Body of pancreas (tissue), 4 donors: Measurements from ENCODE around the gene MYO5A. TPM values are rescaled to one million over a fixed set of nuclear protein-coding genes. Genes with fewer than 3 reads are reported as not detected.
A peak's percentile ranks its signal among the peaks of the same experiment; 100 is the strongest.

Experiments used
- ATAC-seq: fragments of 150-250 bp; one replicate; pipeline ENCODE4 v1.9.1; 2016
- DNase-seq, 4 donors: peaks; one replicate each; pipeline ENCODE4 v3.0.0-alpha.2; 2019
- H3K27ac ChIP-seq, 4 donors: fragments of 200-600 bp; sonication (generic); 1 replicate in 3 of 4; 2 replicates in 1 of 4; pipeline versions ENCODE4 v1.5.1 to v1.6.1; 2016 to 2019; ENCODE audit warnings: mild to moderate bottlenecking in 1 of 4, mixed read lengths in 1 of 4, moderate library complexity in 1 of 4
- H3K27me3 ChIP-seq, 2 donors: fragments of 200-600 bp; sonication (generic); one replicate each; pipeline ENCODE4 v1.6.0; 2016; ENCODE audit warnings: mild to moderate bottlenecking in 1 of 2
- H3K36me3 ChIP-seq, 2 donors: fragments of 200-600 bp; sonication (generic); replicated peaks in 1 of 2; 2 replicates each; pipeline ENCODE4 v1.5.1; 2016; ENCODE audit warnings: low read depth in 2 of 2; ENCODE audit not compliant: insufficient read depth in 1 of 2
- H3K4me1 ChIP-seq: fragments of 200-600 bp; sonication (generic); one replicate; pipeline ENCODE4 v1.6.0; 2016
- H3K4me3 ChIP-seq, 2 donors: fragments of 200-600 bp; sonication (generic); 1 replicate in 1 of 2; 2 replicates in 1 of 2; pipeline ENCODE4 v1.5.1; 2016 to 2019
- H3K9me3 ChIP-seq, 3 donors: fragments of 200-600 bp; sonication (generic); 1 replicate in 2 of 3; 2 replicates in 1 of 3; pipeline ENCODE4 v1.5.1; 2016
- POLR2A ChIP-seq, 3 donors: fragments of 450-650 bp; IDR thresholded peaks; one replicate each; pipeline ENCODE4 v1.6.1; 2016; ENCODE audit warnings: antibody characterized with exemption in 3 of 3, mild to moderate bottlenecking in 2 of 3
- WGBS, 2 donors: methylation state at CpG; one replicate each; pipeline ENCODE4 v1.1.5; 2017; 5-methylcytosine and 5-hydroxymethylcytosine counted together
- intact Hi-C: fragments of 100-400 bp; cut with DNase I; formaldehyde crosslinking; loops from one replicate; pipeline ENCODE4 v1.15.1; 2023
- total RNA-seq, 2 donors: library from RNA; depleted of rRNA; stranded (reverse); fragments of >200 nt; gene quantifications; one replicate each; pipeline ENCODE4 v1.1.0, GENCODE V29; 2016
- TF ChIP-seq, protein P1 (sequence below), 7 experiments: fragments of 450-650 bp in 4 of 7; fragments of 200-600 bp in 3 of 7; sonication (generic) in 3 of 7; IDR thresholded peaks; one replicate each; pipeline ENCODE4 v1.5.1; 2016 to 2019; ENCODE audit warnings: antibody characterized with exemption in 7 of 7

MYO5A gene
- total RNA-seq, 2 donors from 2014 or later, result 8.2 to 11.9 TPM

DNA sequence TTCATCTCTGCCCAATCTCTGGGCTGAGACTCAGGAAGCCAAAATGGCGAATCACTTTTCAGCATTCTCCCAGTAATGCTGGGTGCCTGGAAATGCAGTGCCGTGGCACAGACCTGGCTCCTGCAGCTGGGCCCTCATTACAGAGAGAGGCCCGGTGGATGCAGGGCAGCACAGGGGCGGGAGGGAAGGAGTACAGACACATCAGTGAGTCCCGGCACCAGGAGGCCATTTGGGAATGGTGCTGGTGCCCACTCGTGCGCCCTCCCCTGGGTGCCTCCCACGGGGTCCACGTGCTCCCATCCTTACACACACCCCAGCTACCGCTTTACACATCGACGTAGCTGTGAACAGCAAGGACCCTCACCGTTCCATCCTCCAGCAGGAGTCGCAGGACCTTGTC lies 246.3 kb downstream of the MYO5A start:
- Histone ChIP-seq H3K27me3 (no peaks in the 10 kb centered on the region), H3K4me3 (no peak overlapping the region), H3K27ac (peak overlapping the region; percentile 23 to 64 (median 60)), H3K9me3 (no peaks in the 10 kb centered on the region), H3K36me3 (peaks cover 5 to 12% of the 10 kb centered on the region in 2 donors), H3K4me1 (peaks cover 59% of the 10 kb centered on the region)
- WGBS, 2 donors, result 66 to 75% methylated on average over 14 of the region's 14 CpGs
- intact Hi-C loops, result no loop called here
- no peak for TF ChIP-seq POLR2A (IDR thresholded peaks at IDR 0.05)
- TF ChIP-seq, protein P1, sequence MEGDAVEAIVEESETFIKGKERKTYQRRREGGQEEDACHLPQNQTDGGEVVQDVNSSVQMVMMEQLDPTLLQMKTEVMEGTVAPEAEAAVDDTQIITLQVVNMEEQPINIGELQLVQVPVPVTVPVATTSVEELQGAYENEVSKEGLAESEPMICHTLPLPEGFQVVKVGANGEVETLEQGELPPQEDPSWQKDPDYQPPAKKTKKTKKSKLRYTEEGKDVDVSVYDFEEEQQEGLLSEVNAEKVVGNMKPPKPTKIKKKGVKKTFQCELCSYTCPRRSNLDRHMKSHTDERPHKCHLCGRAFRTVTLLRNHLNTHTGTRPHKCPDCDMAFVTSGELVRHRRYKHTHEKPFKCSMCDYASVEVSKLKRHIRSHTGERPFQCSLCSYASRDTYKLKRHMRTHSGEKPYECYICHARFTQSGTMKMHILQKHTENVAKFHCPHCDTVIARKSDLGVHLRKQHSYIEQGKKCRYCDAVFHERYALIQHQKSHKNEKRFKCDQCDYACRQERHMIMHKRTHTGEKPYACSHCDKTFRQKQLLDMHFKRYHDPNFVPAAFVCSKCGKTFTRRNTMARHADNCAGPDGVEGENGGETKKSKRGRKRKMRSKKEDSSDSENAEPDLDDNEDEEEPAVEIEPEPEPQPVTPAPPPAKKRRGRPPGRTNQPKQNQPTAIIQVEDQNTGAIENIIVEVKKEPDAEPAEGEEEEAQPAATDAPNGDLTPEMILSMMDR (IDR thresholded peaks at IDR 0.05), result no peak
- DNase-seq (no peak), ATAC-seq (no peak)

DNA sequence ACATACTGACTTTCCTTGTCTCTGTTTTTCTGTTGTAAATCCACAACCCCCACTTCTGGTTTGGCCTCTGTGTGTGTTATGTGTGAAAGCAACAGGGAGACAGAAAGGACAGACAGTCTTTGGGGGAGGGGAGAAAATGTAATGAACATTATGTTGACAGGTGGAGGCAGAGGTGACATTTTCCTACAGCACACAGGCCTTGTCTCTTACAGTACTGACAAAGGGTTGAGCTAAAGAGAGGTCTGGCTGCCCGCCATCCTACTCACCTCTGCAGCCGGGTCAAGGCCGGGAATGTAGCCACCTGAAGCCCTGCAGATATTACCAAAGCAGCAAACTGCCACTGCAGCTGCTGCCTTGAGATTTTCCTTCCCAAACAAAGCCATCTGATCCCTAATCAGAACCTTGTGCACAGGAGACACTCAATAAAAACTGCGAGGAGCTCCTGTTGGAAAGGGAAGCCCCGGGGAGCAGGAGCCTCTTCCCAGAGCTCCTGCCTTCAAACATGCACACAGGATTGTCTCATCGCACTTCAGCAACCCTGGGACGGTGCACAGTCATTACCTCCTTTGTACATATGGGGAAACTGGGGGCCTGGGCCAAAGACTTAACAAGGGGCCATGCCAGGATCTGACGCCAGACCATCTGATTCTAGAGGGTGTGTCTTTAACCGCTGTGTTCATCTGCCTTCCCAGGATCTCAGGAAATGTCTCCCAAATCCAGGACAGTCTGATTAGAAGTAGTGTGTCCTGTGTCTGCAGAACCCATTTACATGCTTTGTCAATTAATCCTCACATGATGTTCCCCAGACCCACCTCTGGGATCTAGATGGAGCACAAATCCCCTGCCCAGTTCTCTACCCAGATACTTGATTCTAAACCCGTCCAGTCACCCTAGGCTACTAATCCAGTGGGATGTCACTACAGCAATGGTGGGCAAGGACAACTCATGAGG lies 247.3 kb downstream of the MYO5A start:
- Histone ChIP-seq H3K27ac (peak overlapping the region; percentile 23 to 64 (median 60)), H3K36me3 (peaks cover 13 to 18% of the 10 kb centered on the region in 2 donors), H3K27me3 (no peaks in the 10 kb centered on the region), H3K9me3 (no peaks in the 10 kb centered on the region), H3K4me3 (no peak overlapping the region), H3K4me1 (peaks cover 52% of the 10 kb centered on the region)
- TF ChIP-seq POLR2A (IDR thresholded peaks at IDR 0.05), result no peak
- TF ChIP-seq, protein P1 (IDR thresholded peaks at IDR 0.05), result no peak
- DNase-seq, result peak; percentile 75 to 86 (median 80)
- WGBS, 2 donors, result 17 to 25% methylated on average over 10 of the region's 10 CpGs
- intact Hi-C loops, result no loop called here
- peak; percentile 74 for ATAC-seq

DNA sequence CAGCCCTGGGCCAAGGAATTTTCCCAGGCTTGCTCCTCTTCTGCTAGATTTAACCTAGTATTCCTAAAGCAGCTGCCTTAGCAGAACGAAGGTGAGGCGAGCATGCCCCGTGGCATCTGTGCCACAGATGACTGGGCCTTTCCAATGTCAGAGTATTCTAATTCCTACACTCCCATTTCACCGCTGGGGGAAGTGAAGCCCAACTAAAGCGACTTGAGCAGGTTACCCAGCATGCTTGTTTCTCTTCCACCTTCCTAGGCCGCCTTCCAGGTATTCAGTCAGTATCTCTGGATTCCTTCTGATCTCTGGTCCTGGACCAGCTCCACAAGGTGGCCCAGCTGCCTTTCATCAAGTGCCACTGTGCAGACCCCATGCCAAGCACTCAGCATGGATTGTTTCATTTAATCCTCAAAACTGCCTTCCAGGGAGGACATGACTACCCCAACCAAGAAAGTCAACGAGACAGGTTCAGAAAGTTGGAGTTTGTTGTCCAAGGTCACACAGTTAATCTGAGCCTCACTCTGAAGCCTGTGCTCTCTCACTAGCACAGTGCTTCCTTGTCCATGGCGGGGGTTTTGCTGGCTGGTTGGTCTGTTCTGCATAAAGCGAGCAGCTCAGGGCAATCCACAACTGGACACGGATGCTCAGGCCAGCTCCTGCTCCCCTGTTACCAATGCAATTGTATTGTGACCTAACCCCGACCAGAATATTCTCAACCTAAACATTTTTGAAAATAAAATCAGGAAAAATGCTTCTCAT lies 248.2 kb downstream of the MYO5A start:
- Histone ChIP-seq H3K27ac (peak overlapping the region; percentile 23 to 64 (median 60)), H3K4me1 (peaks cover 52% of the 10 kb centered on the region), H3K36me3 (peaks cover 13 to 22% of the 10 kb centered on the region in 2 donors), H3K27me3 (no peaks in the 10 kb centered on the region), H3K4me3 (no peak overlapping the region), H3K9me3 (no peaks in the 10 kb centered on the region)
- DNase-seq (peak; percentile 61 to 70 (median 66)), ATAC-seq (peak; percentile 71)
- TF ChIP-seq POLR2A (IDR thresholded peaks at IDR 0.05), result no peak
- TF ChIP-seq, protein P1 (IDR thresholded peaks at IDR 0.05), result peak; percentile 15 to 71 (median 55)
- 29 to 36% methylated on average over 11 of the region's 11 CpGs for WGBS, 2 donors
- intact Hi-C loops, result no loop called here

DNA sequence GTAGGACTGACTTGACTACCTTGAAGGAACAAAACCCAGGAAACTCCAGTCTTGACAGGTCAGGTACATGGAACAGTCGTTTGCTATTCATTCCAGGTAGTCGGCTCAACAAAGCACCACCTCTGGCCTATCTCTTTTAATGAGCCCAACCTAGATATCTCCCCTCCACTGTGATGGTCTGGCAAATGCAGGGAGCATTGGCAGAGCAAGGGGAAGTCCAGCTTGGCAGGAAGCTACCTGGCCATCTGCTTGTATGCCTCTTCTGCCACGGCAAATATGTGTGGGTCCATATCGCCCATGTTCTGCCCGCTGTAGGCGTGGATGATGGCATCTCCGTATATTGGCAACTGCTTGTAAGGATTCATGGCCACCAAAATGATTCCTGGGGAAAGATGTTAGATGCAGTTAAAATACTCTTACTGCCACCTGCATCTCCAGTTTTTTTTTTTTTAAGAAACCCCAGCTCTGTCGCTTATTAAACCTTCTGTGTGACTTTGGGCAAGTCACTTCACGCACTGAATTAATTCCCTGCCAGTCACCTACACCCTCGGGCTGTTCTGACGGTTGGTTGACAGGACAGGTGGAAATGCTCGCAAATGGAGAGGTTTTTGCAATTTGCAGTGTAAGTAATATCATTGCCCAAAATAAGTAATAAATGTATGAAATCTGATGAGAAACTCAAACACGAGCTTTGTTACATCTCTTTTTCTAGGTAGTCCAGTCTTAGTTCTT lies 249.9 kb downstream of the MYO5A start:
- ATAC-seq (no peak), DNase-seq (no peak)
- Histone ChIP-seq H3K27me3 (no peaks in the 10 kb centered on the region), H3K9me3 (no peaks in the 10 kb centered on the region), H3K36me3 (peaks cover 20 to 33% of the 10 kb centered on the region in 2 donors), H3K27ac (no peak overlapping the region), H3K4me3 (no peak overlapping the region), H3K4me1 (peaks cover 46% of the 10 kb centered on the region)
- 74 to 82% methylated on average over 13 of the region's 13 CpGs for WGBS, 2 donors
- TF ChIP-seq POLR2A (IDR thresholded peaks at IDR 0.05), result no peak
- TF ChIP-seq, protein P1 (IDR thresholded peaks at IDR 0.05), result no peak
- intact Hi-C loops, result no loop called here
